ENCODE data around the gene SP4. TPM values are rescaled to one million over a fixed set of nuclear protein-coding genes. Genes with fewer than 3 reads are reported as not detected.

SP4 gene
- total RNA-seq, 1 experiment from 2014 or later, result 6.1 TPM

DNA sequence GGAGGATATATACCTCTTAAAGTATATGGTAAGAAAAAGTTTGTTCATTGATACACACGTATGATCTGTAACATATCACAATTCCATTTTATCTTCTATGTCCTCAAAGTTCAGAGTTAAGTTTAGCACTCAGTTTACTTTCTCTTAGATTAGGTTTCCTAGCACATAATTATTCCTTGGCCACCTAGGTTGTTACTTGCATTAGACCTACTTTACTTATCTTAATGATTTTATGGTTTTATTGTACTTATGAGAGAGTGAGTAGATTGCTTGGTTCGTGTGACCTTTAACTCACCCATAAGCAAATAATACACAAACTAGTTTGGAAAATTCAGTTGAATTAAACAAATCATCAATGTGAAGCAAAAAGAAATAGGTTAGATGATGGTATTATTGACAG lies 33.9 kb upstream of the SP4 start:
- Histone ChIP-seq H3K27ac (no peak overlapping the region), H3K4me3 (no peak overlapping the region), H4K20me1 (ENCODE audit: insufficient read depth) (no peaks in the 10 kb centered on the region; the same call in 1 of the 2 replicates), H3K9me3 (ENCODE audit: insufficient read depth, low read depth) (no peaks in the 10 kb centered on the region), H3F3A (ENCODE audit: insufficient read depth, low read depth) (no peaks in the 10 kb centered on the region), H3K4me2 (no peak overlapping the region), H3K79me2 (ENCODE audit: low read depth) (no peaks in the 10 kb centered on the region), H3K27me3 (ENCODE audit: insufficient read depth, low read depth) (no peaks in the 10 kb centered on the region), H3K4me1 (replicated peaks; ENCODE audit: insufficient read depth) (no peaks in the 10 kb centered on the region), H3K36me3 (ENCODE audit: low read depth) (no peaks in the 10 kb centered on the region), H2AFZ (no peak overlapping the region), H3K9me2 (ENCODE audit: insufficient read depth) (no peaks in the 10 kb centered on the region)
- intact Hi-C loops (cut with micrococcal nuclease; ENCODE audit: unreplicated experiment), result no loop called here
- BruUV-seq (replicated peaks), result no TSS peak
- TF ChIP-seq, protein P1, sequence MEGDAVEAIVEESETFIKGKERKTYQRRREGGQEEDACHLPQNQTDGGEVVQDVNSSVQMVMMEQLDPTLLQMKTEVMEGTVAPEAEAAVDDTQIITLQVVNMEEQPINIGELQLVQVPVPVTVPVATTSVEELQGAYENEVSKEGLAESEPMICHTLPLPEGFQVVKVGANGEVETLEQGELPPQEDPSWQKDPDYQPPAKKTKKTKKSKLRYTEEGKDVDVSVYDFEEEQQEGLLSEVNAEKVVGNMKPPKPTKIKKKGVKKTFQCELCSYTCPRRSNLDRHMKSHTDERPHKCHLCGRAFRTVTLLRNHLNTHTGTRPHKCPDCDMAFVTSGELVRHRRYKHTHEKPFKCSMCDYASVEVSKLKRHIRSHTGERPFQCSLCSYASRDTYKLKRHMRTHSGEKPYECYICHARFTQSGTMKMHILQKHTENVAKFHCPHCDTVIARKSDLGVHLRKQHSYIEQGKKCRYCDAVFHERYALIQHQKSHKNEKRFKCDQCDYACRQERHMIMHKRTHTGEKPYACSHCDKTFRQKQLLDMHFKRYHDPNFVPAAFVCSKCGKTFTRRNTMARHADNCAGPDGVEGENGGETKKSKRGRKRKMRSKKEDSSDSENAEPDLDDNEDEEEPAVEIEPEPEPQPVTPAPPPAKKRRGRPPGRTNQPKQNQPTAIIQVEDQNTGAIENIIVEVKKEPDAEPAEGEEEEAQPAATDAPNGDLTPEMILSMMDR (conservative IDR thresholded peaks at IDR 0.05), result no peak
- TF ChIP-seq EZH2 (IDR thresholded peaks at IDR 0.05; ENCODE audit: low read depth), result no peak
- POLR2A ChIA-PET (ENCODE audit: unreplicated experiment), result no interaction called here
- CTCF ChIA-PET, result no interaction called here
- DNase-seq, result no peak

DNA sequence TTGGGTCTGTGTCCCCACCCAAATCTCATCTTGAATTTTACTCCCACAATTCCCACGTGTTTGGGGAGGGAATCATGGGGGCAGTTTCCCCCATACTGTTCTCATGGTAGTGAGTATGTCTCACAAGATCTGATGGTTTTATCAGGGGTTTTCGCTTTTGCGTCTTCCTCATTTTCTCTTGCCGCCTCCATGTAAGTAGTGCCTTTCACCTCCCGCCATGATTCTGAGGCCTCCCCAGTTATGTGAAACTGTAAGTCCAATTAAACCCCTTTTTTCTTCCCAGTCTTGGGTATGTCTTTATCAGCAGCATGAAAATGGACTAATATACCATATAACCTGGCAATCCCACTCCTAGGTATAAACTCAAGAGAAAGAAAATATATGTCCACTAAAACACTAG lies 25.9 kb upstream of the SP4 start:
- Histone ChIP-seq H3K79me2 (ENCODE audit: low read depth) (no peaks in the 10 kb centered on the region), H3K36me3 (ENCODE audit: low read depth) (no peaks in the 10 kb centered on the region), H3K9me2 (ENCODE audit: insufficient read depth) (no peaks in the 10 kb centered on the region), H3K4me1 (replicated peaks; ENCODE audit: insufficient read depth) (no peaks in the 10 kb centered on the region), H3K27ac (no peak overlapping the region), H3F3A (ENCODE audit: insufficient read depth, low read depth) (no peaks in the 10 kb centered on the region), H3K9me3 (ENCODE audit: insufficient read depth, low read depth) (no peaks in the 10 kb centered on the region; the same call in 1 of the 2 replicates), H3K27me3 (ENCODE audit: insufficient read depth, low read depth) (no peaks in the 10 kb centered on the region), H2AFZ (no peak overlapping the region), H3K4me3 (no peak overlapping the region), H3K4me2 (no peak overlapping the region), H4K20me1 (ENCODE audit: insufficient read depth) (no peaks in the 10 kb centered on the region)
- ChIA-PET CTCF (no interaction called here), POLR2A (ENCODE audit: unreplicated experiment) (no interaction called here)
- no peak for DNase-seq
- intact Hi-C loops (cut with micrococcal nuclease; ENCODE audit: unreplicated experiment), result no loop called here
- TF ChIP-seq, protein P1 (conservative IDR thresholded peaks at IDR 0.05), result no peak
- no peak for TF ChIP-seq EZH2 (IDR thresholded peaks at IDR 0.05; ENCODE audit: low read depth)
- BruUV-seq (replicated peaks), result no TSS peak

DNA sequence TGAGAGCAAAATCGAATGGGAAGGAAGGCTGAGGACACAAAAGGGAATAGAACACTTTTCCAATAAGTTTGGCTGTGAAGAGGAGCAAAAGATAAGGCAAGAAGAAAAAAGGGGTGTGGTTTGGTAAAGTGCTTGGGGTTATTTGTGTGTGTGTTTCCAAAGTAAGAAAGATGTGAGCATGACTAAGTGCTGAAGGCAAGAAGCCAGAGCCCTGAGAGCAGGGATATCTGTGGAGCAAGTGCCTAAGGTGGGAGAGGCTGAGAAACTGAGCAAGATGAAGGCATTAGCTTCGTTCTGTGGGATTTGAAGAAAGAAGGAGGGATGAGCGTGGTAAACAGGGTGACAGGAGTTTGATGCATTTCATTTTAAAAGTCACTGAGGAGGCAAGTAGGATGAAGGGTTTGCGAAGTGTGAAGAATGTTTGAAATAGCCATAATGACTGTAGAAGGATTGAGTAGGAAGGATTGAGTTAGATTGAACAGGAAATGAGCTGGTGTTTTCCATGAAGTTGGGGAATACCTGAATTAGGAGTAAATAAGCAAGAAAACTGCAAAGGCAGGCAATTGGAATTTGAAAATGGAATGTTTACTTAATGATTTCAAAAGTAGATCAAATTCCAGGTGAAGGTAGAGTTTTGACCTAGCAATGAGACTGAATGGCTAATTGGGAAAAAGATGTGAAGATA lies 19.9 kb upstream of the SP4 start:
- H3K9me3 ChIP-seq (ENCODE audit: insufficient read depth, low read depth), result no peaks in the 10 kb centered on the region
- no peaks in the 10 kb centered on the region for H4K20me1 ChIP-seq (ENCODE audit: insufficient read depth)
- no peaks in the 10 kb centered on the region for H3K9me2 ChIP-seq (ENCODE audit: insufficient read depth)
- intact Hi-C loops (cut with micrococcal nuclease; ENCODE audit: unreplicated experiment), result no loop called here
- H3K27ac ChIP-seq, result no peak overlapping the region
- TF ChIP-seq, protein P1 (conservative IDR thresholded peaks at IDR 0.05), result no peak
- no peak for TF ChIP-seq EZH2 (IDR thresholded peaks at IDR 0.05; ENCODE audit: low read depth)
- ChIA-PET CTCF (no interaction called here), POLR2A (ENCODE audit: unreplicated experiment) (no interaction called here)
- H3K4me3 ChIP-seq, result no peak overlapping the region
- no peak for DNase-seq
- H2AFZ ChIP-seq, result no peak overlapping the region
- H3F3A ChIP-seq (ENCODE audit: insufficient read depth, low read depth), result no peaks in the 10 kb centered on the region
- H3K4me2 ChIP-seq, result peak overlapping the region; percentile 13
- 0 out of 2 replicates have a peak, but pooled peaks cover 15% of the 10 kb centered on the region for H3K4me1 ChIP-seq (replicated peaks; ENCODE audit: insufficient read depth)
- H3K79me2 ChIP-seq (ENCODE audit: low read depth), result no peaks in the 10 kb centered on the region
- H3K27me3 ChIP-seq (ENCODE audit: insufficient read depth, low read depth), result no peaks in the 10 kb centered on the region
- no peaks in the 10 kb centered on the region for H3K36me3 ChIP-seq (ENCODE audit: low read depth)
- no TSS peak for BruUV-seq (replicated peaks)

All from PC-9 (cell line).